Tibial nerve (tissue), 4 donors: Measurements from ENCODE around the gene OR5K2. TPM values are rescaled to one million over a fixed set of nuclear protein-coding genes. Genes with fewer than 3 reads are reported as not detected.

Source experiments
- DNase-seq, 2 donors: peaks; one replicate each; pipeline ENCODE4 v3.0.0-alpha.2; 2019; ENCODE audit warnings: low spot score in 2 of 2
- H3K27ac ChIP-seq, 4 donors: fragments of 200-600 bp; sonication (generic) in 3 of 4; one replicate each; pipeline ENCODE4 v1.5.1; 2017 to 2019; ENCODE audit warnings: mild to moderate bottlenecking in 1 of 4
- H3K27me3 ChIP-seq, 2 donors: fragments of 200-600 bp; sonication (generic) in 1 of 2; one replicate each; pipeline versions ENCODE4 v1.5.1 to v1.6.0; 2017 to 2019
- H3K36me3 ChIP-seq, 3 donors: fragments of 200-600 bp; sonication (generic); one replicate each; pipeline ENCODE4 v1.5.1; 2018 to 2019
- H3K4me1 ChIP-seq, 4 donors: fragments of 200-600 bp; sonication (generic) in 3 of 4; one replicate each; pipeline ENCODE4 v1.5.1; 2017 to 2019
- H3K4me3 ChIP-seq, 4 donors: fragments of 200-600 bp; sonication (generic) in 3 of 4; one replicate each; pipeline ENCODE4 v1.5.1; 2017 to 2019; ENCODE audit warnings: mild to moderate bottlenecking in 1 of 4, moderate library complexity in 1 of 4
- H3K9me3 ChIP-seq, 4 donors: fragments of 200-600 bp; sonication (generic) in 3 of 4; one replicate each; pipeline ENCODE4 v1.5.1; 2017 to 2019
- CTCF ChIP-seq, 5 experiments: fragments of 200-600 bp in 3 of 5; fragments of 450-650 bp in 2 of 5; sonication (generic) in 3 of 5; IDR thresholded peaks; one replicate each; pipeline ENCODE4 v1.5.1; 2016 to 2019; ENCODE audit warnings: antibody characterized with exemption in 5 of 5, mild to moderate bottlenecking in 3 of 5, moderate library complexity in 2 of 5
- EP300 ChIP-seq, 2 donors: sonication (generic); formaldehyde crosslinking; IDR thresholded peaks; one replicate each; pipeline ENCODE4 v1.6.1; 2017; ENCODE audit warnings: antibody characterized with exemption in 2 of 2, mild to moderate bottlenecking in 1 of 2
- POLR2A ChIP-seq, 2 donors: fragments of 450-650 bp; IDR thresholded peaks; one replicate each; pipeline ENCODE4 v1.6.1; 2017; ENCODE audit warnings: antibody characterized with exemption in 2 of 2, mild to moderate bottlenecking in 2 of 2, moderate library complexity in 2 of 2
- WGBS, 2 donors: methylation state at CpG; one replicate each; pipeline ENCODE4 v1.1.5; 2018; 5-methylcytosine and 5-hydroxymethylcytosine counted together
- total RNA-seq, 4 donors: library from RNA; depleted of rRNA; stranded (reverse); fragments of >200 nt; gene quantifications; one replicate each; pipeline ENCODE4 v1.1.0, GENCODE V29; 2016

The OR5K2 gene
- total RNA-seq, 4 donors from 2014 or later, result not detected

GRCh38 chr3:98457543-98457942 is 39.9 kb upstream of the OR5K2 start:
- H3K4me1 ChIP-seq, result no peaks in the 10 kb centered on the region
- WGBS, 2 donors, result 82 to 93% methylated on average over 2 of the region's 2 CpGs
- peaks cover 0 to 8% (median 0%) of the 10 kb centered on the region in 4 donors for H3K9me3 ChIP-seq
- TF ChIP-seq CTCF (IDR thresholded peaks at IDR 0.05) (no peak), POLR2A (IDR thresholded peaks at IDR 0.05) (no peak), EP300 (IDR thresholded peaks at IDR 0.05) (no peak)
- no peak overlapping the region for H3K4me3 ChIP-seq
- no peak overlapping the region for H3K27ac ChIP-seq
- no peaks in the 10 kb centered on the region for H3K27me3 ChIP-seq
- no peak for DNase-seq
- H3K36me3 ChIP-seq, result no peaks in the 10 kb centered on the region

GRCh38 chr3:98460220-98460619 is 37.3 kb upstream of the OR5K2 start:
- no peaks in the 10 kb centered on the region for H3K27me3 ChIP-seq
- no peak overlapping the region for H3K4me3 ChIP-seq
- no peak overlapping the region for H3K27ac ChIP-seq
- no peaks in the 10 kb centered on the region for H3K4me1 ChIP-seq
- H3K9me3 ChIP-seq, result peaks cover 0 to 12% (median 1%) of the 10 kb centered on the region in 4 donors
- DNase-seq, result no peak
- H3K36me3 ChIP-seq, result no peaks in the 10 kb centered on the region
- no peak for TF ChIP-seq POLR2A (IDR thresholded peaks at IDR 0.05)
- no peak for TF ChIP-seq CTCF (IDR thresholded peaks at IDR 0.05)
- no peak for TF ChIP-seq EP300 (IDR thresholded peaks at IDR 0.05)

- Histone ChIP-seq H3K4me3 (no peak within 1 kb of the TSS), H3K27me3 (no peaks in the 10 kb centered on the region), H3K4me1 (no peaks in the 10 kb centered on the region), H3K27ac (no peak within 1 kb of the TSS), H3K36me3 (no peaks in the 10 kb centered on the region), H3K9me3 (peaks cover 0 to 13% (median 1%) of the 10 kb centered on the region in 4 donors)
- no peak for DNase-seq
- TF ChIP-seq EP300 (IDR thresholded peaks at IDR 0.05) (no peak), CTCF (IDR thresholded peaks at IDR 0.05) (no peak), POLR2A (IDR thresholded peaks at IDR 0.05) (no peak)
- 76 to 77% methylated on average over 1 of the region's 1 CpG for WGBS, 2 donors
Measured at GRCh38 chr3:98462901-98463300, 34.6 kb upstream of the OR5K2 start, which contains the start of gene OR5K1. OR5K1 (plus strand) TSS chr3:98463201; CDS start chr3:98469577, 6,376 bp downstream.

- no peak for DNase-seq
- peaks cover 0 to 73% (median 14%) of the 10 kb centered on the region in 4 donors for H3K9me3 ChIP-seq
- no peaks in the 10 kb centered on the region for H3K36me3 ChIP-seq
- no peaks in the 10 kb centered on the region for H3K27me3 ChIP-seq
- 64 to 72% methylated on average over 3 of the region's 3 CpGs for WGBS, 2 donors
- no peak overlapping the region for H3K27ac ChIP-seq
- no peaks in the 10 kb centered on the region for H3K4me1 ChIP-seq
- no peak overlapping the region for H3K4me3 ChIP-seq
- no peak for TF ChIP-seq CTCF (IDR thresholded peaks at IDR 0.05)
- no peak for TF ChIP-seq EP300 (IDR thresholded peaks at IDR 0.05)
- TF ChIP-seq POLR2A (IDR thresholded peaks at IDR 0.05), result no peak
Measured at GRCh38 chr3:98482717-98483482, 14.6 kb upstream of the OR5K2 start.

GRCh38 chr3:98483626-98484025 is 13.9 kb upstream of the OR5K2 start:
- WGBS, 2 donors, result 87 to 90% methylated on average over 3 of the region's 3 CpGs
- Histone ChIP-seq H3K4me3 (no peak overlapping the region), H3K27me3 (no peaks in the 10 kb centered on the region), H3K9me3 (peaks cover 0 to 73% (median 18%) of the 10 kb centered on the region in 4 donors), H3K4me1 (no peaks in the 10 kb centered on the region), H3K27ac (no peak overlapping the region), H3K36me3 (no peaks in the 10 kb centered on the region)
- DNase-seq, result no peak
- TF ChIP-seq EP300 (IDR thresholded peaks at IDR 0.05) (no peak), POLR2A (IDR thresholded peaks at IDR 0.05) (no peak), CTCF (IDR thresholded peaks at IDR 0.05) (no peak)
